ENCODE measurements around the gene TSC2. TPM values are rescaled to one million over a fixed set of nuclear protein-coding genes. Genes with fewer than 3 reads are reported as not detected.

Gene TSC2
- total RNA-seq, 2 donors from 2014 or later = 75.3 to 143 TPM

GRCh38 chr16:2072926-2073325 lies 25.1 kb downstream of the TSC2 start:
- Histone ChIP-seq H3K27ac (no peak overlapping the region), H3K36me3 (no peaks in the 10 kb centered on the region), H3K4me3 (no peak overlapping the region), H3K27me3 (no peaks in the 10 kb centered on the region), H3K9me3 (no peaks in the 10 kb centered on the region), H3K4me1 (no peaks in the 10 kb centered on the region), H3K9ac (ENCODE audit: low read depth in 2 of 2, low read length in 2 of 2) (no peak overlapping the region)
- TF ChIP-seq CTCF (IDR thresholded peaks at IDR 0.05) = no peak
- no peak for DNase-seq
- intact Hi-C loops (cut with DNase I) = no loop called here

GRCh38 chr16:2074071-2074470 lies 26.3 kb downstream of the TSC2 start:
- TF ChIP-seq CTCF (IDR thresholded peaks at IDR 0.05) = no peak
- Histone ChIP-seq H3K36me3 (no peaks in the 10 kb centered on the region), H3K9me3 (no peaks in the 10 kb centered on the region), H3K9ac (ENCODE audit: low read depth in 2 of 2, low read length in 2 of 2) (no peak overlapping the region), H3K27me3 (no peaks in the 10 kb centered on the region), H3K4me1 (no peaks in the 10 kb centered on the region), H3K4me3 (no peak overlapping the region), H3K27ac (no peak overlapping the region)
- intact Hi-C loops (cut with DNase I) = no loop called here
- DNase-seq = no peak

GRCh38 chr16:2075631-2076030 lies 27.8 kb downstream of the TSC2 start:
- Histone ChIP-seq H3K9me3 (no peaks in the 10 kb centered on the region), H3K27me3 (no peaks in the 10 kb centered on the region), H3K36me3 (no peaks in the 10 kb centered on the region)

GRCh38 chr16:2076072-2076865 lies 28.5 kb downstream of the TSC2 start:
- no peak for DNase-seq
- H3K27ac ChIP-seq = no peak overlapping the region
- no peak overlapping the region for H3K4me3 ChIP-seq
- no peak for TF ChIP-seq CTCF (IDR thresholded peaks at IDR 0.05)
- H3K36me3 ChIP-seq = no peaks in the 10 kb centered on the region
- no peaks in the 10 kb centered on the region for H3K4me1 ChIP-seq
- no peaks in the 10 kb centered on the region for H3K27me3 ChIP-seq
- H3K9ac ChIP-seq (ENCODE audit: low read depth in 2 of 2, low read length in 2 of 2) = no peak overlapping the region
- no peaks in the 10 kb centered on the region for H3K9me3 ChIP-seq
- intact Hi-C loops (cut with DNase I) = no loop called here

More at GRCh38 chr16:2075631-2076030, 27.8 kb downstream of the TSC2 start:
- DNase-seq = no peak
- intact Hi-C loops (cut with DNase I) = no loop called here
- Histone ChIP-seq H3K9ac (ENCODE audit: low read depth in 2 of 2, low read length in 2 of 2) (no peak overlapping the region), H3K4me1 (no peaks in the 10 kb centered on the region), H3K4me3 (no peak overlapping the region), H3K27ac (no peak overlapping the region)
- no peak for TF ChIP-seq CTCF (IDR thresholded peaks at IDR 0.05)

GRCh38 chr16:2077016-2077415 lies 29.2 kb downstream of the TSC2 start:
- Histone ChIP-seq H3K9ac (ENCODE audit: low read depth in 2 of 2, low read length in 2 of 2) (no peak overlapping the region), H3K27me3 (no peaks in the 10 kb centered on the region), H3K4me3 (no peak overlapping the region), H3K4me1 (no peaks in the 10 kb centered on the region), H3K9me3 (no peaks in the 10 kb centered on the region), H3K27ac (no peak overlapping the region), H3K36me3 (no peaks in the 10 kb centered on the region)
- intact Hi-C loops (cut with DNase I) = no loop called here
- TF ChIP-seq CTCF (IDR thresholded peaks at IDR 0.05) = no peak
- DNase-seq = no peak

Data from colonic mucosa (tissue), 4 donors.